VCaP (cell line): ENCODE data around the gene TEK.

ENCODE experiments used
- H3K27ac ChIP-seq: fragments of 450-650 bp; 2 replicates; pipeline ENCODE4 v1.5.1; 2017
- TF ChIP-seq, protein P1 (sequence below): fragments of 450-650 bp; conservative IDR thresholded peaks from 2 replicates; pipeline ENCODE4 v1.5.1; 2017; ENCODE audit warnings: mild to moderate bottlenecking, moderate library complexity

TEK gene

DNA sequence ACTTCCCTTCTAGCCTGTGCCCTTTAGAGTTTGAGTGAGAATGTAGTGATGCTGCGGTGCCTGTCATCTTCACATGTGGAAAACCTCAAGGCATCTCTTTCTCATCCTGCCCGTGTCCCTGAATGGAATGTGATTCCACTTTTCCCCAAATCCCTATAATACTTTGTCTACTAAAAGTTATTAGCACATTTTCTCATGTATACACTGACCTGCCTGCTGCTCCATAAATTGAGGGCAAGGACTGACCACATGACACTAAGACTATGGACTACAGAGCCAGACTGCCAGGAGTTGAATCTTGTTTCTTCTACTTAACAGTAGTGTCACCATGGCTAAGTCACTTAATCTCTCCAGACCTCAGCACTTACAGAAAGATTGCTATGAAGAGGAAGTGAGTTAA, 93.0 kb downstream of the TEK start:
- TF ChIP-seq, protein P1, sequence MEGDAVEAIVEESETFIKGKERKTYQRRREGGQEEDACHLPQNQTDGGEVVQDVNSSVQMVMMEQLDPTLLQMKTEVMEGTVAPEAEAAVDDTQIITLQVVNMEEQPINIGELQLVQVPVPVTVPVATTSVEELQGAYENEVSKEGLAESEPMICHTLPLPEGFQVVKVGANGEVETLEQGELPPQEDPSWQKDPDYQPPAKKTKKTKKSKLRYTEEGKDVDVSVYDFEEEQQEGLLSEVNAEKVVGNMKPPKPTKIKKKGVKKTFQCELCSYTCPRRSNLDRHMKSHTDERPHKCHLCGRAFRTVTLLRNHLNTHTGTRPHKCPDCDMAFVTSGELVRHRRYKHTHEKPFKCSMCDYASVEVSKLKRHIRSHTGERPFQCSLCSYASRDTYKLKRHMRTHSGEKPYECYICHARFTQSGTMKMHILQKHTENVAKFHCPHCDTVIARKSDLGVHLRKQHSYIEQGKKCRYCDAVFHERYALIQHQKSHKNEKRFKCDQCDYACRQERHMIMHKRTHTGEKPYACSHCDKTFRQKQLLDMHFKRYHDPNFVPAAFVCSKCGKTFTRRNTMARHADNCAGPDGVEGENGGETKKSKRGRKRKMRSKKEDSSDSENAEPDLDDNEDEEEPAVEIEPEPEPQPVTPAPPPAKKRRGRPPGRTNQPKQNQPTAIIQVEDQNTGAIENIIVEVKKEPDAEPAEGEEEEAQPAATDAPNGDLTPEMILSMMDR, result no peak
- no peak overlapping the region for H3K27ac ChIP-seq

GRCh38 chr9:27203783-27204182, 94.8 kb downstream of the TEK start:
- TF ChIP-seq, protein P1, result no peak
- H3K27ac ChIP-seq, result no peak overlapping the region

DNA sequence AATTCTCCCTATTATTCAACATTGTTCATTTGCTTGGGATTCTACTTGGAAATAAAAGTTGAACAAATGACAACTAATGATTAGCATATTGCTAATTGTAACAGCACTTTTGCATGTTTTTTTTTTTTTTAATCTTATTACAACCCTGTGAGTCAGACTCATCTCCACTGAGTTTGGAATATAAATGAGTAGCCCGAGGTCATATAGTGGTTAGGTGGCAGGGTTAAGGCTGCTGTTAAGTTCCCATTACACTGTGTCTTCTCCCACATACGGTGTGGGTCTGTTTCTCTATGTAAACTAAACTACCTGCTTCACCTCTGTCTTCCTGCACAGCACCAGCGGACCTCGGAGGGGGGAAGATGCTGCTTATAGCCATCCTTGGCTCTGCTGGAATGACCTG, 95.6 kb downstream of the TEK start:
- TF ChIP-seq, protein P1, result no peak
- H3K27ac ChIP-seq, result no peak overlapping the region

GRCh38 chr9:27205198-27205597, 96.2 kb downstream of the TEK start:
- H3K27ac ChIP-seq, result no peak overlapping the region
- TF ChIP-seq, protein P1, result no peak

DNA sequence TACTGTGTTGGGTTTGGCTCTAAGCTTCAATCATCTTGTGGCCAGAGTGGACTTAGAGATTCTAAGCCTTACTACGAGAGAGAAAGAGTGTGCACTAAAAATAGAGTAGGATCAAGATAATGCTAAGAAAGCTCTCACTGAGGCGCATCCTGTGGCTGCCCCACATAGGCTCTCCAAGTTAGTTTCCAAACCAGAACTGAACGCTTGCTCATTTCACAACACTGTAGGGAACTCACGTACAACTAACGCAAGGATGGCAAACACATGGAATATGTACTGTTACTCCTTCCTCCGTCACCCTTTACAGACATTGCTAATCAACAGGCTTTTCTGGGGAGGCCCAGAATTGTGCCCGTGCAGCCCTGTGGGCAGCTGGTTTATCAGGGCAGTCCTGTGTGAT, 97.0 kb downstream of the TEK start:
- no peak overlapping the region for H3K27ac ChIP-seq
- TF ChIP-seq, protein P1, result no peak

- TF ChIP-seq, protein P1, result no peak
- H3K27ac ChIP-seq, result no peak overlapping the region
Observed at GRCh38 chr9:27209034-27209433, 100.0 kb downstream of the TEK start.

- no peak overlapping the region for H3K27ac ChIP-seq
- TF ChIP-seq, protein P1, result no peak
Observed at GRCh38 chr9:27210588-27210987, 101.6 kb downstream of the TEK start.

DNA sequence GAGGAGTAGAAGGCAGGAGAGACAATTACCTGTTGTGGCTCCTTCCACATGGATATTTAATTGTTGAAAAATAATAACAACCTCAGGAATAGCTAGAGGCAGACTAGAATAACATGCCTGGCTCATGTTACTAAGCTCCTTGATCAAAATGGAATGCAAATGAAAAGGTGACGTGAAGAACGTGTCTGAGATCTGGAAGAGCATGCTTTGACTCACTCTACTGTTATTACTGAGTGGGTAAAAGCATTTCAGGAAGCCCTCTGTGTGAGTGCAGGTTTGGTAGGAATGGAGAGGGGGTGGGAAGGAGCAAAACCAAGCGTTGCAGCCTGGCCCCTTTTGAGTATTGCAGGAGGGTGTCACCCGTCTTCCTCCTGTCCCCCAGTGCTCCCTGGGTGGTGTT, 103.2 kb downstream of the TEK start:
- H3K27ac ChIP-seq, result no peak overlapping the region
- TF ChIP-seq, protein P1, result no peak
